Adrenal gland (tissue), 12 donors: ENCODE data around the gene RIBC2. TPM values are rescaled to one million over a fixed set of nuclear protein-coding genes. Genes with fewer than 3 reads are reported as not detected.

Source experiments
- DNase-seq, 7 donors: peaks; one replicate each; pipeline ENCODE4 v3.0.0-alpha.2; 2019 to 2020
- H3K27ac ChIP-seq, 5 donors: fragments of 200-600 bp; sonication (generic) in 4 of 5; 1 replicate in 3 of 5; 2 replicates in 2 of 5; pipeline versions ENCODE4 v1.5.1 to v1.8.0; 2016 to 2020; ENCODE audit warnings: mild to moderate bottlenecking in 1 of 5
- H3K27me3 ChIP-seq: fragments of 200-600 bp; 2 replicates; pipeline ENCODE4 v1.8.0; 2021
- H3K36me3 ChIP-seq, 2 donors: fragments of 200-600 bp; replicated peaks in 1 of 2; 1 replicate in 1 of 2; 2 replicates in 1 of 2; pipeline versions ENCODE4 v1.5.1 to v1.8.0; 2018 to 2022
- H3K4me1 ChIP-seq, 2 donors: fragments of 200-600 bp; replicated peaks in 1 of 2; 1 replicate in 1 of 2; 2 replicates in 1 of 2; pipeline versions ENCODE4 v1.5.1 to v1.8.0; 2018 to 2021
- H3K4me3 ChIP-seq, 4 donors: fragments of 200-600 bp; sonication (generic) in 3 of 4; one replicate each; pipeline ENCODE4 v1.5.1; 2016 to 2018
- H3K9me3 ChIP-seq, 3 donors: fragments of 200-600 bp; sonication (generic) in 1 of 3; replicated peaks in 1 of 3; 1 replicate in 2 of 3; 2 replicates in 1 of 3; pipeline versions ENCODE4 v1.5.1 to v1.8.0; 2016 to 2021
- POLR2A ChIP-seq, 2 donors: fragments of 450-650 bp; IDR thresholded peaks; one replicate each; pipeline ENCODE4 v1.6.1; 2017; ENCODE audit warnings: antibody characterized with exemption in 2 of 2, mild to moderate bottlenecking in 2 of 2, moderate library complexity in 1 of 2
- WGBS, 4 donors: extraction: QIAGEN DNeasy Blood & Tissue Kit in 2 of 4; methylation state at CpG; one replicate each; pipeline versions ENCODE4 v1.1.5 to v1.1.7; 2013 to 2017; 5-methylcytosine and 5-hydroxymethylcytosine counted together
- intact Hi-C, 2 donors: fragments of 100-400 bp; cut with DNase I; formaldehyde crosslinking; loops; one replicate each; pipeline versions ENCODE4 v1.14.1 to v1.15.0; 2022 to 2023
- polyA plus RNA-seq, 3 donors: library from polyadenylated mRNA; stranded (reverse); fragments of 200-250 nt in 2 of 3; fragments of 350-450 nt in 1 of 3; fragmentation: Illumina TruSeq in 1 of 3; extraction: RNeasy Lipid Tissue Mini Kit (QIAGEN cat#74804) in 1 of 3; gene quantifications; one replicate each; pipeline ENCODE4 v1.2.3, GENCODE V29; 2013 to 2014
- total RNA-seq, 9 donors: library from RNA; depleted of rRNA in 4 of 9; stranded (reverse); fragments of >200 nt in 4 of 9; fragments of 120-200 nt in 1 of 9; fragmentation: NEBNext Ultra II Directional in 1 of 9; extraction: Animal tissue kit (Norgen Biotek cat#: 25700) in 1 of 9; gene quantifications; one replicate each; pipeline versions ENCODE4 v1.1.0 to v1.2.4, GENCODE V29; 2013 to 2023
- TF ChIP-seq, protein P1 (sequence below), 6 experiments: fragments of 450-650 bp in 4 of 6; fragments of 200-600 bp in 2 of 6; sonication (generic) in 1 of 6; IDR thresholded peaks; 1 replicate in 5 of 6; 2 replicates in 1 of 6; pipeline versions ENCODE4 v1.5.1 to v1.8.0; 2016 to 2021; ENCODE audit warnings: antibody characterized with exemption in 6 of 6, mild to moderate bottlenecking in 2 of 6, moderate library complexity in 1 of 6
- donor health status: healthy with polysubstance abuse.
- donor health status: Bipolar disorder and iron deficiency.
- donor health status: DM: yes; HTN: yes; CAD: no.
- donor health status: DM: no; HTN: no; CAD: no.
- donor health status: DM: no; HTN: no; CAD: no.
- donor health status: DM: yes; HTN: yes; CAD: no.

The RIBC2 gene
- total and polyA plus RNA-seq, 12 donors: 0.14 to 1.3 (median 0.33) TPM; not detected in 2

DNA sequence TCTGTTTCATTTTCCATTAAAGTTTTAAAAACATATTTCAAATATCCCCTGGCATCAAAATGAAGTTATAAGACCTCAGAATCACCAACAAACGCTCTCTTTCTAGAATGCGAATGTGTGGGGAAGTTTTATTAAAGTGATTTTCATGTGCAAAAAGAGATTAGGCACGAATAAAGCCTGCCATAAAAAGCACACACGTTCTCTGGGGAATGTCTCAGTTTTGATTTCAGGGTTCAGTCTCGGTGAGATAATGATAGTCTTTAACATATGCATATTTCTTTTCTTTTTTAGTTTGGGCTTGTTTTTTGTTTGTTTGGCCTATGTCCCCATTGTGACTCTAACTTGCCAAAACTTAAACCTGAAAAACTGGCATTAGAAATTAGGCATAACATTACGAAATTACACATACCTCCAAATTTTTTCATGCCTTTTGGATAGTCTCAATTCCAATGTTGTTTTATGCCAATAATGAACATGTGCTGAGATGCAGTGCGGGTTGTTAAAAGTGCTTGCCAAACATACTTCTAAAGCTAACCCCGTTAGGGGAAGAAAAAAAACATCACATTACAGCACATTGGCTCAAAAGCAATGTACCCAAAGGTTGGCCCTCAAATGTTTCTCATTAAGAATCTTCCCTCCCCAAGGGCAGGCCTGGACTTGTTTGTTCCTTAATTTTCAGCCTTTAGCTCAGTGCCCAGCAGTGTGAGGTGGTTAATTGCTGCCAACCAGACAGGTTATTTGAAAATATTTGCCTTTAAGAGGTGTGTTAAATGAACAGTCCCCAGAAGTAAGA lies 56.0 kb downstream of the RIBC2 start:
- Histone ChIP-seq H3K27me3 (no peaks in the 10 kb centered on the region), H3K9me3 (no peaks in the 10 kb centered on the region), H3K4me1 (no peaks in the 10 kb centered on the region), H3K4me3 (no peak overlapping the region), H3K27ac (peak overlapping the region in 1 of 5 donors; percentile 65), H3K36me3 (no peaks in the 10 kb centered on the region)
- no peak for DNase-seq
- 61 to 71% (median 70%) methylated on average over 8 of the region's 8 CpGs for WGBS, 4 donors
- TF ChIP-seq, protein P1, sequence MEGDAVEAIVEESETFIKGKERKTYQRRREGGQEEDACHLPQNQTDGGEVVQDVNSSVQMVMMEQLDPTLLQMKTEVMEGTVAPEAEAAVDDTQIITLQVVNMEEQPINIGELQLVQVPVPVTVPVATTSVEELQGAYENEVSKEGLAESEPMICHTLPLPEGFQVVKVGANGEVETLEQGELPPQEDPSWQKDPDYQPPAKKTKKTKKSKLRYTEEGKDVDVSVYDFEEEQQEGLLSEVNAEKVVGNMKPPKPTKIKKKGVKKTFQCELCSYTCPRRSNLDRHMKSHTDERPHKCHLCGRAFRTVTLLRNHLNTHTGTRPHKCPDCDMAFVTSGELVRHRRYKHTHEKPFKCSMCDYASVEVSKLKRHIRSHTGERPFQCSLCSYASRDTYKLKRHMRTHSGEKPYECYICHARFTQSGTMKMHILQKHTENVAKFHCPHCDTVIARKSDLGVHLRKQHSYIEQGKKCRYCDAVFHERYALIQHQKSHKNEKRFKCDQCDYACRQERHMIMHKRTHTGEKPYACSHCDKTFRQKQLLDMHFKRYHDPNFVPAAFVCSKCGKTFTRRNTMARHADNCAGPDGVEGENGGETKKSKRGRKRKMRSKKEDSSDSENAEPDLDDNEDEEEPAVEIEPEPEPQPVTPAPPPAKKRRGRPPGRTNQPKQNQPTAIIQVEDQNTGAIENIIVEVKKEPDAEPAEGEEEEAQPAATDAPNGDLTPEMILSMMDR (IDR thresholded peaks at IDR 0.05): no peak
- no peak for TF ChIP-seq POLR2A (IDR thresholded peaks at IDR 0.05)
- intact Hi-C loops: no loop called here

DNA sequence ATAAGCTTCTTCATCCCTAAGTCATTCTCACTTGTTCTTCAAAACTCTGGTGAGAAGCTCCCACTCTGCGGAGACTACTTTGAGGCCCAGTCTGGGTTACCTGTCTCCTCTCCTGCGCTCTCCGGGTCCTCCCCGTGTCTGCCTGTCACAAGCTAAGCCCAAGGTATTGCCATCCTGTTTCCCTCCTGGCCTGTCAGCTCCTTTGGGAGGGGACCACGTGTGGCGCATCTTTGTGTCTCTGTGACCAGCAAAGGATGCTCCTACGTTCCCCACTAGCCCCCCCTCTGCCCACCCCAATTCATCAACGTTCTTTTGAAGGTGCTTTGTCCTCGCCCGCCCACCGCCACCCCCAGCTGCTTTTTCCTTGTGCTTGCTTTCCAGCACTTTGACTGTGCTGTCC lies 57.4 kb downstream of the RIBC2 start:
- Histone ChIP-seq H3K36me3 (no peaks in the 10 kb centered on the region), H3K4me3 (no peak overlapping the region), H3K9me3 (no peaks in the 10 kb centered on the region), H3K27me3 (no peaks in the 10 kb centered on the region), H3K27ac (peak overlapping the region in 1 of 5 donors; percentile 11), H3K4me1 (no peaks in the 10 kb centered on the region)
- no peak for DNase-seq
- intact Hi-C loops: no loop called here
- TF ChIP-seq, protein P1 (IDR thresholded peaks at IDR 0.05): no peak
- no peak for TF ChIP-seq POLR2A (IDR thresholded peaks at IDR 0.05)
- WGBS, 4 donors: 76 to 84% (median 81%) methylated on average over 11 of the region's 11 CpGs

DNA sequence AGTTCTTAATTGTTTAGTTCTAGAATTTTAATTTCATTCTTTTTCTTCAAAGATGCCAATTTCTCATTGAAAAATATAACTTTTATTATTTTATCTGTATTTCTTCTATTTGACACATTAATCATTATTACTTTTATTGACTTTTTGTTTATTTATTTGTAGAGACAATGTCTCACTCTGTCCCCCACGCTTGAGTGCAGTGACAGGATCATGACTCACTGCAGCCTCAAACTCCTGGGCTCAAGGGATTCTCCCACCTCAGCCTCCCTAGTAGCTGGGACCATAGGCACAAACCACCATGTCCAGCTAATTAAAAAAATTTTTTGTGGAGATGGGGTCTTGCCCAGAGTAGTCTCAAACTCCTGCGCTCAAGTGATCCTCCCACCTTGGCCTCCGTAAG lies 58.9 kb downstream of the RIBC2 start:
- WGBS, 4 donors: 89 to 94% (median 90%) methylated on average over 3 of the region's 3 CpGs
- intact Hi-C loops: no loop called here
- Histone ChIP-seq H3K36me3 (no peaks in the 10 kb centered on the region), H3K4me3 (no peak overlapping the region), H3K27ac (no peak overlapping the region), H3K4me1 (peaks cover 0 to 7% of the 10 kb centered on the region in 2 donors), H3K27me3 (no peaks in the 10 kb centered on the region), H3K9me3 (no peaks in the 10 kb centered on the region)
- DNase-seq: no peak
- TF ChIP-seq, protein P1 (IDR thresholded peaks at IDR 0.05): no peak
- no peak for TF ChIP-seq POLR2A (IDR thresholded peaks at IDR 0.05)

DNA sequence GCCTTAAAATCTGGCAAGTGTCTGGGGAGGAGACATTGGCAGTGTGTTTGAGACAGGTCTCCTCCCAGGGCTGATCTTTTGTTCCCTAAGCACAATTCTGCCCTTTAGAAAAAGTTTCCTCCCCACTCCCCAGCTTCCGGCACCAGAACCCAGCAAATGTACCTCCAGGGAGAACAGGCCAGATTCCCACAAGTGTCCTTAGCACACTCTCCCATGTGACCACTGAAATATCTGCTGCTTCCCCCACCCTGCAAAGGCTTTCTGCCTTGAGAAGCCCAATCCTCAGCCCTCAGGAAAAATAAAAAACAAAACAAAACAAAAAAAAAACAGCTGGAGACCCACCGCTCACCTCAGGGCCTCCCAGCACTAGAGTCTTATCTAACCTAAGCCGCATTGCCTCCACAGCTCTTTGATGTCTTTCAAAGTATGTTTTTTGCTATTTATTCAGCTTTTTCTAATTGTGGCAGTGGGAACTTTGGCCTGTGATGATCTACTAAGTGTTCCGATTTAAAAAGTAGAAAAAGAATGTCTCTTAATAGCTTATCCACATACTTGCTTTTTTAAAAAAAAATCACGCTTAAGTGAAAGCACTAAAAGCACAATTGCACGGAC lies 60.2 kb downstream of the RIBC2 start:
- Histone ChIP-seq H3K27me3 (no peaks in the 10 kb centered on the region), H3K4me3 (no peak overlapping the region), H3K9me3 (no peaks in the 10 kb centered on the region), H3K4me1 (peaks cover 0 to 7% of the 10 kb centered on the region in 2 donors), H3K36me3 (no peaks in the 10 kb centered on the region), H3K27ac (peak overlapping the region in 2 of 5 donors; percentile 12 to 41)
- WGBS, 4 donors: 68 to 79% (median 75%) methylated on average over 6 of the region's 6 CpGs
- TF ChIP-seq, protein P1 (IDR thresholded peaks at IDR 0.05): no peak
- no peak for TF ChIP-seq POLR2A (IDR thresholded peaks at IDR 0.05)
- intact Hi-C loops: no loop called here
- DNase-seq: no peak
